HepG2 (cell line): ENCODE measurements around the gene GMEB1. TPM values are rescaled to one million over a fixed set of nuclear protein-coding genes. Genes with fewer than 3 reads are reported as not detected.

Experiments
- ARHGAP35 ChIP-seq: sonication (generic); formaldehyde crosslinking; IDR thresholded peaks from 2 replicates; pipeline ENCODE4 v1.9.0; 2022; ENCODE audit warnings: mild to moderate bottlenecking, inconsistent platforms, moderate library complexity, missing genetic modification reagents, borderline replicate concordance
- BRCA1 ChIP-seq: sonication (generic); formaldehyde crosslinking; IDR thresholded peaks from 2 replicates; pipeline ENCODE4 v1.4.0; 2020; ENCODE audit warnings: missing genetic modification reagents
- CHCHD3 ChIP-seq: sonication (generic); formaldehyde crosslinking; IDR thresholded peaks from 2 replicates; pipeline ENCODE4 v1.8.0; 2022; ENCODE audit warnings: mild to moderate bottlenecking, missing genetic modification reagents, moderate library complexity
- HOXA5 ChIP-seq: sonication (generic); formaldehyde crosslinking; IDR thresholded peaks from 2 replicates; pipeline ENCODE4 v1.4.0; 2020; ENCODE audit warnings: missing genetic modification reagents
- KMT2A ChIP-seq: sonication (generic); formaldehyde crosslinking; IDR thresholded peaks from 2 replicates; pipeline ENCODE4 v1.4.0; 2020; ENCODE audit warnings: missing genetic modification reagents
- MATR3 ChIP-seq: sonication (generic); formaldehyde crosslinking; IDR thresholded peaks from 2 replicates; pipeline ENCODE4 v1.4.0; 2020; ENCODE audit warnings: missing genetic modification reagents
- MLLT10 ChIP-seq: sonication (generic); formaldehyde crosslinking; IDR thresholded peaks from 2 replicates; pipeline ENCODE4 v1.4.0; 2020; ENCODE audit warnings: missing genetic modification reagents
- TARDBP ChIP-seq: sonication (generic); formaldehyde crosslinking; IDR thresholded peaks from 2 replicates; pipeline ENCODE4 v1.8.0; 2022; ENCODE audit warnings: mild to moderate bottlenecking, missing genetic modification reagents
- USF2 ChIP-seq, 2 experiments: sonication (generic) in 1 of 2; formaldehyde crosslinking in 1 of 2; IDR thresholded peaks; 2 replicates each; pipeline versions ENCODE4 v1.5.1 to v1.6.1; 2011 to 2020; ENCODE audit warnings: borderline replicate concordance in 1 of 2, low read depth in 1 of 2, low read length in 1 of 2, mild to moderate bottlenecking in 1 of 2, missing genetic modification reagents in 1 of 2, moderate library complexity in 1 of 2
- ZBED4 ChIP-seq: sonication (generic); formaldehyde crosslinking; IDR thresholded peaks from 2 replicates; pipeline ENCODE4 v1.4.0; 2020; ENCODE audit warnings: missing genetic modification reagents, borderline replicate concordance
- ZNF264 ChIP-seq: sonication (generic); formaldehyde crosslinking; IDR thresholded peaks from 2 replicates; pipeline ENCODE4 v1.4.0; 2020; ENCODE audit warnings: missing genetic modification reagents
- ZNF7 ChIP-seq: IDR thresholded peaks from 2 replicates; pipeline ENCODE4 v1.6.1; 2016; ENCODE audit warnings: missing biosample characterization, missing genetic modification reagents
- ZSCAN29 ChIP-seq: sonication (generic); formaldehyde crosslinking; conservative IDR thresholded peaks from 2 replicates; pipeline ENCODE4 v1.4.0; 2020; ENCODE audit warnings: mild to moderate bottlenecking, missing genetic modification reagents
- polyA plus RNA-seq, 8 experiments: library from polyadenylated mRNA; depleted of rRNA in 3 of 8; stranded (reverse) in 7 of 8; unstranded in 1 of 8; fragments of >200 nt; fragmentation: Illumina TruSeq in 4 of 8; extraction: Trizol in 4 of 8; gene quantifications; 2 replicates each; pipeline versions ENCODE4 v1.2.1 to v1.2.3, GENCODE V29; 2011 to 2016; ENCODE audit warnings: low read depth in 4 of 8, missing spikeins in 1 of 8, mixed read lengths in 1 of 8; ENCODE audit not compliant: insufficient read depth in 1 of 8
- total RNA-seq, 5 experiments: library from RNA; depleted of rRNA; stranded (reverse); fragments of >200 nt; fragmentation: Illumina TruSeq; extraction: Trizol; gene quantifications; 2 replicates each; pipeline ENCODE4 v1.2.3, GENCODE V29; 2016; ENCODE audit warnings: low read depth in 1 of 5
- TF ChIP-seq, protein P1 (sequence below): sonication (generic); formaldehyde crosslinking; IDR thresholded peaks from 2 replicates; pipeline ENCODE4 v1.8.1; 2023; ENCODE audit warnings: missing genetic modification reagents, inconsistent platforms, borderline replicate concordance
- TF ChIP-seq, protein P2 (sequence below): sonication (generic); formaldehyde crosslinking; IDR thresholded peaks from 2 replicates; pipeline ENCODE4 v1.9.0; 2022; ENCODE audit warnings: low read depth, missing genetic modification reagents

Gene GMEB1
- total and polyA plus RNA-seq, 2 of the 13 experiments (the other 11 are each of a cell fraction or from before 2014, with no cell fraction given): 3.0 to 6.0 TPM

- TF ChIP-seq ZBED4 (0 out of 2 replicates have a peak, but pooled peaks have one; percentile 74), KMT2A (CRISPR knock-in tag) (peak; percentile 88), ZNF264 (CRISPR knock-in tag) (peak; percentile 92; the same call in 1 of the 2 replicates), CHCHD3 (CRISPR knock-in tag) (0 out of 2 replicates have a peak, but pooled peaks have one; percentile 73), USF2 (IDR thresholded peaks at IDR 0.05; ENCODE audit: low read depth, low read length) (no peak), USF2 (CRISPR knock-in tag; IDR thresholded peaks at IDR 0.05; ENCODE audit: borderline replicate concordance) (peak; percentile 60; the same call in 1 of the 2 replicates), MATR3 (CRISPR knock-in tag) (no peak), ZNF7 (peak; percentile 59; the same call in 1 of the 2 replicates), HOXA5 (CRISPR knock-in tag) (peak; percentile 86), ZSCAN29 (CRISPR knock-in tag) (peak; percentile 78; the same call in 1 of the 2 replicates), TARDBP (CRISPR knock-in tag) (peak; percentile 96), ARHGAP35 (CRISPR knock-in tag) (peak; percentile 15), MLLT10 (CRISPR knock-in tag) (peak; percentile 28; the same call in 1 of the 2 replicates), BRCA1 (CRISPR knock-in tag) (no peak)
- TF ChIP-seq, protein P1, sequence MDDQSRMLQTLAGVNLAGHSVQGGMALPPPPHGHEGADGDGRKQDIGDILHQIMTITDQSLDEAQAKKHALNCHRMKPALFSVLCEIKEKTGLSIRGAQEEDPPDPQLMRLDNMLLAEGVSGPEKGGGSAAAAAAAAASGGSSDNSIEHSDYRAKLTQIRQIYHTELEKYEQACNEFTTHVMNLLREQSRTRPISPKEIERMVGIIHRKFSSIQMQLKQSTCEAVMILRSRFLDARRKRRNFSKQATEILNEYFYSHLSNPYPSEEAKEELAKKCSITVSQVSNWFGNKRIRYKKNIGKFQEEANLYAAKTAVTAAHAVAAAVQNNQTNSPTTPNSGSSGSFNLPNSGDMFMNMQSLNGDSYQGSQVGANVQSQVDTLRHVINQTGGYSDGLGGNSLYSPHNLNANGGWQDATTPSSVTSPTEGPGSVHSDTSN (CRISPR knock-in tag): peak; percentile 76
- TF ChIP-seq, protein P2, sequence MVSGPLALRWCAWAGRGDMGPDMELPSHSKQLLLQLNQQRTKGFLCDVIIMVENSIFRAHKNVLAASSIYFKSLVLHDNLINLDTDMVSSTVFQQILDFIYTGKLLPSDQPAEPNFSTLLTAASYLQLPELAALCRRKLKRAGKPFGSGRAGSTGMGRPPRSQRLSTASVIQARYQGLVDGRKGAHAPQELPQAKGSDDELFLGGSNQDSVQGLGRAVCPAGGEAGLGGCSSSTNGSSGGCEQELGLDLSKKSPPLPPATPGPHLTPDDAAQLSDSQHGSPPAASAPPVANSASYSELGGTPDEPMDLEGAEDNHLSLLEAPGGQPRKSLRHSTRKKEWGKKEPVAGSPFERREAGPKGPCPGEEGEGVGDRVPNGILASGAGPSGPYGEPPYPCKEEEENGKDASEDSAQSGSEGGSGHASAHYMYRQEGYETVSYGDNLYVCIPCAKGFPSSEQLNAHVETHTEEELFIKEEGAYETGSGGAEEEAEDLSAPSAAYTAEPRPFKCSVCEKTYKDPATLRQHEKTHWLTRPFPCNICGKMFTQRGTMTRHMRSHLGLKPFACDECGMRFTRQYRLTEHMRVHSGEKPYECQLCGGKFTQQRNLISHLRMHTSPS (CRISPR knock-in tag): 0 out of 2 replicates have a peak, but pooled peaks have one; percentile 29
Measured at GRCh38 chr1:28648474-28649198, 19.9 kb upstream of the GMEB1 start, which contains the start of gene RNU11 (continued).
